Measurements from ENCODE around the gene AGPAT2. TPM values are rescaled to one million over a fixed set of nuclear protein-coding genes. Genes with fewer than 3 reads are reported as not detected.

The AGPAT2 gene
- total RNA-seq (2022) (40.4 and 45.4 TPM in 2 replicates), Bru-seq, nascent RNA (percentile 46 among the genes with signal in this experiment), BruChase-seq, experiment 1, labeled RNA remaining after a 6-hour chase (percentile 59 among the genes with signal in this experiment), BruChase-seq, experiment 2, labeled RNA remaining after a 2-hour chase (percentile 48 among the genes with signal in this experiment)
- long read RNA-seq, transcript AGPAT2-202 (6 exons, 1,512 nt): major isoform, 105 of 136 reads
- long read RNA-seq, transcript AGPAT2-201 (5 exons, 1,391 nt): minor isoform, 19 of 136 reads
- long read RNA-seq, partial matches to known transcripts: 2 of 136 reads
- long read RNA-seq, other reads (novel, unspliced or antisense): 8 of 136 reads

DNA sequence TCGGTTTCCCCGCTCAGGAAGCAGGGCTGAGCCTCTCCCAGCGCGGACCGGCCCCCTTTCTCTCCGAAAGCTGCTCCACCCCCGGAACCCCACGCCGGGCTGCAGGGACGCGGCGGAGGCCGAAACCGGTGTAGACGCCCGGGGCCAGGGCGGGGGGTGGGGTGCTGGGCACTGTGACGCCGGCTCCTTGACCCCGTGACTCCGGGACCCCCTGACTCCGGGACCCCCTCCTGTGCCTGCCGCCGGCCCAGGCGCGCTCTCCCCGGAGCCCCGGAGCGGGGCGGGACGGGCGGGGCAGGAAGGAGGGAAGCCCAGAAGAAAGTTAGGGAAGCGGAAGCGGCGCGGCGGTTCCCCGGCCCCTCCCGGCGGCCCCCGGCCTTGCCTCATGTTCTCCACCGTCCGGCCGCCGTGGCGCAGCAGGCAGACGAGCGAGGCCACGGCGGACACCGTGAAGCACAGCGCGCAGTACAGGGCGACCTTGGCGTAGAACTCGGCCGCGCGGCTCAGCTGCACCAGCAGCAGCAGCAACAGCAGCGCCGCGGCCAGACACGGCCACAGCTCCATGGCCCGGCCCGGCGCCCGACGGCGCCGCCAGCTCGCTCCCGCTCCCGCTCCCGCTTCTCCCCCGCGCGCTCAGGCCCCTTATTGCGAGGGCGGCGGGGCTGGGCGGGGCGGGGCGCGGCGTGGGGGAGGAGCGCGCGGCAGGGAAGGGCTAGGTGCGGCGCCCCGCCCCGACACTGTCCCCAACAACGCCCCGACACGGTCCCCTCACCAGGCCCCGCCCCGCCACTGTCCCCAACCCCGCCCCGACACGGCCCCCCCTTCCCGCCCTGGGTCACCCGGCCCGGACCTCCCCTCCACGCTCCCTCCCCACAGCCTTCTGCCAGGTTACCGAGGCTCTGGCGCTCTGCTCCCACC, at the start of gene AGPAT2:
Gene AGPAT2, minus strand, starts transcription at position 664 of the 918 bp plus-strand sequence. Its CDS starts 100 bp downstream, at position 564.
- Mint-ChIP-seq H3K4me1 (ENCODE audit: low read depth, unreplicated experiment) (peaks cover 7% of the 10 kb centered on the region), H3K9me3 (ENCODE audit: low read depth, unreplicated experiment) (no peaks in the 10 kb centered on the region), H3K36me3 (ENCODE audit: insufficient read depth, unreplicated experiment) (peaks cover 24% of the 10 kb centered on the region), H3K27me3 (ENCODE audit: unreplicated experiment) (no peaks in the 10 kb centered on the region), H3K4me3 (ENCODE audit: low read depth, unreplicated experiment) (peak within 1 kb of the TSS; percentile 70), H3K27ac (ENCODE audit: unreplicated experiment) (no peak within 1 kb of the TSS)
- CTCF ChIA-PET: interaction anchor here (1.2 kb wide), 1 partner anchor 12 kb away, joined by 3 read pairs; no protein-coding TSS in a partner anchor
- DNase-seq: peak; percentile 78
- TF ChIP-seq, protein P1, sequence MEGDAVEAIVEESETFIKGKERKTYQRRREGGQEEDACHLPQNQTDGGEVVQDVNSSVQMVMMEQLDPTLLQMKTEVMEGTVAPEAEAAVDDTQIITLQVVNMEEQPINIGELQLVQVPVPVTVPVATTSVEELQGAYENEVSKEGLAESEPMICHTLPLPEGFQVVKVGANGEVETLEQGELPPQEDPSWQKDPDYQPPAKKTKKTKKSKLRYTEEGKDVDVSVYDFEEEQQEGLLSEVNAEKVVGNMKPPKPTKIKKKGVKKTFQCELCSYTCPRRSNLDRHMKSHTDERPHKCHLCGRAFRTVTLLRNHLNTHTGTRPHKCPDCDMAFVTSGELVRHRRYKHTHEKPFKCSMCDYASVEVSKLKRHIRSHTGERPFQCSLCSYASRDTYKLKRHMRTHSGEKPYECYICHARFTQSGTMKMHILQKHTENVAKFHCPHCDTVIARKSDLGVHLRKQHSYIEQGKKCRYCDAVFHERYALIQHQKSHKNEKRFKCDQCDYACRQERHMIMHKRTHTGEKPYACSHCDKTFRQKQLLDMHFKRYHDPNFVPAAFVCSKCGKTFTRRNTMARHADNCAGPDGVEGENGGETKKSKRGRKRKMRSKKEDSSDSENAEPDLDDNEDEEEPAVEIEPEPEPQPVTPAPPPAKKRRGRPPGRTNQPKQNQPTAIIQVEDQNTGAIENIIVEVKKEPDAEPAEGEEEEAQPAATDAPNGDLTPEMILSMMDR (IDR thresholded peaks at IDR 0.05; ENCODE audit: unreplicated experiment): no peak
- BruUV-seq (replicated peaks): TSS peak; percentile 43
- intact Hi-C loops (cut with micrococcal nuclease; ENCODE audit: unreplicated experiment): no loop called here

DNA sequence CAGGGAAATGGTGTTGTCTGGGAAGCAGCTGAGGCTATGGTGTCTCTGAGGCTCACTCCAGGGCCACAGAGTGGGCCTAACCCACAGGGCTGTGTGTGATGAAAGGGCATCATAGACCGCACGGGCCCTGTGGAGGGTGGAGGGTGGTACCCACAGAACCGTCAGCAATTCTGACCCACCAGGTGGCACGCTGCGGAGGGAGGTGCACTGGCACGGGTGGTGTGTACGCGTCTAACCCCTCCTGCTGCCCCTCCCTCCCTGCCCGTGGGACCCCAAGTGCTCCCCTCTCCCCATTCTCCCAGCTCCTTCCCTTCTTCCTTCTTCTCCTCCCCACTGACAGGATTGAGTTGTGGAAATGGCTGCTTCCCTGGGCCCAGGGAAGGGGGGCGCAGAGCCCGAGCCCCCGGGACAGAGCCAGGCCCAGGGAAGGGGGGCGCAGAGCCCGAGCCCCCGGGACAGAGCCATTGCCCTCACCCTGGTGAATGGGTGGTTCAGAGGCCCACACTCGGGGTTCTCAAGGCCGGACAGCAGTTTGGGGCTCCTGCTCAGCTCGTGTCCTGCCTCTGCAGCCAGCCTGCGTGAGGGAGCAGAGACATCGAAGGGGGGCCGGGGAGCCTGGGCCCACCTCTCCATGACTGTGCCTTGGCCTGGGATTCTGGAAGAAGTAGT, 48.7 kb upstream of the AGPAT2 start:
- no TSS peak for BruUV-seq (replicated peaks)
- Mint-ChIP-seq H3K4me3 (ENCODE audit: low read depth, unreplicated experiment) (no peak overlapping the region), H3K36me3 (ENCODE audit: insufficient read depth, unreplicated experiment) (peaks cover 6% of the 10 kb centered on the region), H3K4me1 (ENCODE audit: low read depth, unreplicated experiment) (no peaks in the 10 kb centered on the region), H3K27me3 (ENCODE audit: unreplicated experiment) (peaks cover 40% of the 10 kb centered on the region), H3K9me3 (ENCODE audit: low read depth, unreplicated experiment) (no peaks in the 10 kb centered on the region), H3K27ac (ENCODE audit: unreplicated experiment) (no peak overlapping the region)
- CTCF ChIA-PET: interaction anchor here (0.7 kb wide), 1 partner anchor 39 kb away, joined by 3 read pairs; no protein-coding TSS in a partner anchor
- intact Hi-C loops (cut with micrococcal nuclease; ENCODE audit: unreplicated experiment): no loop called here
- no peak for DNase-seq
- TF ChIP-seq, protein P1 (IDR thresholded peaks at IDR 0.05; ENCODE audit: unreplicated experiment): no peak

DNA sequence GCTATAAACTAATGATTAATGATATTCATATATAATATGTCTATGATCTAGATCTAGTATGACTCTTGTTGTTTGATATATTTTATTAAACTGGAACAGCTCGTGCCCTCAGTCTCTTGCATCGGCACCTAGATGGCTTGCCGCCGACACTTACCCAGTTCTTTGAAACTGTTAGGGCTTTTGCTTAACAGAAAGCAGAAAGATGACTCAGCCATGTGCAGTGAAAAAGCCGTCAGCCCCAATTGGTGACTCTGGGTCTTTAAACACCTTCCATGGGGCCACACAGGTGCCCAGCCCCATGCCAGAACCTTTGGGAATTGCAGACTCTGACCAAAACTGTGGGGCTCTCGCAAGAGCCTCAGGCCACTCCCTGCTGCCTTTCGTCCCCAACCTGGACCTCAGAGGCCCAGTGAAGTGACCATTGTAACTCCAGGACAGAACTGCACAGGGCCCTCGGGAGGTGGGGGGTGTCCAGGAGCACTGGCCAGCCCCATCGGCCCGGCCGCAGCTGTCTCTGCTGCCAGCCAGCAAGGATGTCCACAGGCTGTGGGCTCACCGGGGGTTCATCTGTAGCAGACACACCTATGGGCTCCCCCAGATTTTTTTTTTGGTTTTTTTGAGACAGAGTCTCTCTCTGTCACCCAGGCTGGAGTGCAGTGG, 47.7 kb upstream of the AGPAT2 start:
- no TSS peak for BruUV-seq (replicated peaks)
- H3K4me3 Mint-ChIP-seq (ENCODE audit: low read depth, unreplicated experiment): no peak overlapping the region
- no peaks in the 10 kb centered on the region for H3K4me1 Mint-ChIP-seq (ENCODE audit: low read depth, unreplicated experiment)
- no peaks in the 10 kb centered on the region for H3K9me3 Mint-ChIP-seq (ENCODE audit: low read depth, unreplicated experiment)
- H3K36me3 Mint-ChIP-seq (ENCODE audit: insufficient read depth, unreplicated experiment): peaks cover 6% of the 10 kb centered on the region
- no peak for DNase-seq
- CTCF ChIA-PET: no interaction called here
- TF ChIP-seq, protein P1 (IDR thresholded peaks at IDR 0.05; ENCODE audit: unreplicated experiment): no peak
- H3K27me3 Mint-ChIP-seq (ENCODE audit: unreplicated experiment): peaks cover 30% of the 10 kb centered on the region
- intact Hi-C loops (cut with micrococcal nuclease; ENCODE audit: unreplicated experiment): no loop called here
- H3K27ac Mint-ChIP-seq (ENCODE audit: unreplicated experiment): no peak overlapping the region

DNA sequence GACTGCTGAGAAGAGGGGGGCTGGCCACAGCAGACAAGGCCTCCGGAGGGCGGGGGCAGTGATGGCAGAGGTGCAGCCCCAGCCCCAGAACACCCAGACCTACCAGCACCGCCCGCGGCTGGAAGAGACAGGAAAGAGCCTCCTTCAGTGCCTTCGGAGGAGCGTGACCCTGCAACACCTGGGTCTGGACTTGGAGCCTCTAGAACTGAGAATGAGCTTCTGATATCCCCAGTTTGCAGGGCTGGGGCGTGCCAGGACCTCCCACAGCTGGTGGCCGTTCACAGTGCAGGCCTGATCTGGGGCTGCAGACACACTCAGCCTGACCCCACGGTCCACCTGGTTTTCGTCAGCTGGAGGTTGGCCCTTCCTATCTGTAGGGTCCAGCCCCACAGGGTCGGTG, 46.4 kb upstream of the AGPAT2 start:
- Mint-ChIP-seq H3K27me3 (ENCODE audit: unreplicated experiment) (peaks cover 16% of the 10 kb centered on the region), H3K9me3 (ENCODE audit: low read depth, unreplicated experiment) (no peaks in the 10 kb centered on the region), H3K27ac (ENCODE audit: unreplicated experiment) (no peak overlapping the region), H3K4me1 (ENCODE audit: low read depth, unreplicated experiment) (no peaks in the 10 kb centered on the region), H3K4me3 (ENCODE audit: low read depth, unreplicated experiment) (no peak overlapping the region), H3K36me3 (ENCODE audit: insufficient read depth, unreplicated experiment) (peaks cover 8% of the 10 kb centered on the region)
- CTCF ChIA-PET: no interaction called here
- intact Hi-C loops (cut with micrococcal nuclease; ENCODE audit: unreplicated experiment): no loop called here
- BruUV-seq (replicated peaks): no TSS peak
- TF ChIP-seq, protein P1 (IDR thresholded peaks at IDR 0.05; ENCODE audit: unreplicated experiment): no peak
- DNase-seq: no peak

All from Calu3 (cell line).